ENCODE measurements around the gene MFAP2. TPM values are rescaled to one million over a fixed set of nuclear protein-coding genes. Genes with fewer than 3 reads are reported as not detected.

The MFAP2 gene
- total and polyA plus RNA-seq, 2 of the 8 experiments (the other 6 are each of a cell fraction or from before 2014, with no cell fraction given): 172 to 326 TPM

DNA sequence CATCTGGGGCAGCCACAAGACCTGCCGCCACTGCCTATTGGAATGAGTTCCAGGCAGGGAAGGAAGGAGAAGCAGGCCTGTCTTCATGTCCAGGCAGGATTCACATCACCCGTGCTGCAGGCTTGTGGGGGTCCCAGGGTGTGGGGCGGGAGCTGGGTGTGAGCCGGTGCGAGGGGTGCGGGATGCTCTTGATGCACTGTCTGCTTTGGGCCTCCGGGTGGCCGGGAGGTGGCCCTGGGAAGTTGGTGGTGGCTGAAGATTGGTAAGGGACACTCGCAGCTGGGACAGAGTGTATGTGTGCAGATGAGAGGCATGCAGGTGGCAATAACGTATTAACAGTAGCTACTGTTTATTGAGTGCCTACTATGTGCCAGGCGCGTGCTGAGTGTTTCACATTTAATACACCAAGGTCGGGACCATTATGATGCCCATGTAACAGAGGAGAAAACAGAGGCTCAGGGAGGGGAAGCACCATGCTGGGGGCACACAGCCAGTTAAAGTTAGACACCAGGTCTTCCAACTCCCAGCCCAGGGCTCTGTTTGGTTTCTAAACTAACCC, 55.4 kb downstream of the MFAP2 start (continued):
- TF ChIP-seq CHD7 (IDR thresholded peaks at IDR 0.05; ENCODE audit: insufficient replicate concordance, low read length): no peak
- TF ChIP-seq, protein P1, sequence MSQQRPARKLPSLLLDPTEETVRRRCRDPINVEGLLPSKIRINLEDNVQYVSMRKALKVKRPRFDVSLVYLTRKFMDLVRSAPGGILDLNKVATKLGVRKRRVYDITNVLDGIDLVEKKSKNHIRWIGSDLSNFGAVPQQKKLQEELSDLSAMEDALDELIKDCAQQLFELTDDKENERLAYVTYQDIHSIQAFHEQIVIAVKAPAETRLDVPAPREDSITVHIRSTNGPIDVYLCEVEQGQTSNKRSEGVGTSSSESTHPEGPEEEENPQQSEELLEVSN (IDR thresholded peaks at IDR 0.05): no peak
- no peak for TF ChIP-seq SP4 (IDR thresholded peaks at IDR 0.05; ENCODE audit: low read length)
- TF ChIP-seq MAFK (IDR thresholded peaks at IDR 0.05; ENCODE audit: low read depth, low read length): no peak
- no peak for TF ChIP-seq CEBPB (IDR thresholded peaks at IDR 0.05; ENCODE audit: low read depth, low read length)
- no peak for TF ChIP-seq CHD2 (IDR thresholded peaks at IDR 0.05; ENCODE audit: low read length)
- no peak for TF ChIP-seq BACH1 (IDR thresholded peaks at IDR 0.05; ENCODE audit: low read length)
- TF ChIP-seq TEAD4 (IDR thresholded peaks at IDR 0.05; ENCODE audit: low read depth, low read length): no peak
- no peak for TF ChIP-seq CHD1 (IDR thresholded peaks at IDR 0.05; ENCODE audit: low read depth, low read length)
- no peak for TF ChIP-seq POLR2AphosphoS5 (IDR thresholded peaks at IDR 0.05; ENCODE audit: low read depth, low read length)
- no peak for TF ChIP-seq ZNF274 (IDR thresholded peaks at IDR 0.05; ENCODE audit: borderline replicate concordance, extremely low read depth, low read length)
- no peak for TF ChIP-seq EZH2 (IDR thresholded peaks at IDR 0.05; ENCODE audit: low read depth, low read length, severe bottlenecking)
